NCI-H128 (cell line): ENCODE data around the gene FZR1.

ENCODE experiments used
- DNase-seq: peaks from one replicate; lab custom pipeline; 2025; ENCODE audit not compliant: unreplicated experiment; lab: John Stamatoyannopoulos, UW

Gene FZR1

DNA sequence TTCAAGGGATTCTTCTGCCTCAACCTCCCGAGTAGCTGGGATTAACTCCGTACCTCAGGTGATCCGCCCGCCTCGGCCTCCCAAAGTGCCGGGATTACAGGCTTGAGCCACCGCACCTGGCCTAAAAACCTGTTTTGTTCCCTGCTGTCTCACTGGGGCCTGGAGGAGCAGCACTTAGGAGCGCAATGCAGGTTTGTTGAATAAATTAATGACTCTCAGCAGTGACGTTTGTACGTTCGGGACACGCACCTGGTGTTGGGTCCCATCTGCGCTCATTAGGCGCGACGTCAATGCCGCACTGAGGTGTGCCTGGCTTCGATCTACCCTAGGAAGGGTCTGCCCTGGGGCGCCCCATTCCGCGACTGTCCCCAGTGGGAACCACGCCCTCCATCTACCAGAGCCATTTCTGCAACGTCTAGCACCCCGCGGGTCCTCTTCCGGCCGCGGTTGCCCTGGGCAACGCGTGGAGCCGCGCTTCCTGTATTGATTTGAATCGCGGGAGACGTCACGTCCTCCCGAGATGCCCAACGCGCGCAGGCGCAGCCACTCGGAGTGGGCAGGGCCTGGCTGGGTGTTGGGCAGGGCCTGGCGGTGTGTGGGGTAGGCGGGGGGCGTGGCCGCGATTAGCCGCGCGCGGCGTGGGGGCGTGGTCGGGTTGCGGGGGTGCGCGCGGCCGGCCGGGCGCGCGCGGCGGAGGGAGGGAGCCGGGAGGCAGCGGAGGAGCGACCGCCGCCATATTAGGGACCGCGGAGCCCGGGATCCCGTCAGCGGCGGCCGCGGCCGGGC, at the start of gene FZR1:
Gene FZR1, plus strand, starts transcription at position 714 of the 786 bp plus-strand sequence. CDS start 16,679 bp downstream, outside the sequence.
- DNase-seq = peak; percentile 98

DNA sequence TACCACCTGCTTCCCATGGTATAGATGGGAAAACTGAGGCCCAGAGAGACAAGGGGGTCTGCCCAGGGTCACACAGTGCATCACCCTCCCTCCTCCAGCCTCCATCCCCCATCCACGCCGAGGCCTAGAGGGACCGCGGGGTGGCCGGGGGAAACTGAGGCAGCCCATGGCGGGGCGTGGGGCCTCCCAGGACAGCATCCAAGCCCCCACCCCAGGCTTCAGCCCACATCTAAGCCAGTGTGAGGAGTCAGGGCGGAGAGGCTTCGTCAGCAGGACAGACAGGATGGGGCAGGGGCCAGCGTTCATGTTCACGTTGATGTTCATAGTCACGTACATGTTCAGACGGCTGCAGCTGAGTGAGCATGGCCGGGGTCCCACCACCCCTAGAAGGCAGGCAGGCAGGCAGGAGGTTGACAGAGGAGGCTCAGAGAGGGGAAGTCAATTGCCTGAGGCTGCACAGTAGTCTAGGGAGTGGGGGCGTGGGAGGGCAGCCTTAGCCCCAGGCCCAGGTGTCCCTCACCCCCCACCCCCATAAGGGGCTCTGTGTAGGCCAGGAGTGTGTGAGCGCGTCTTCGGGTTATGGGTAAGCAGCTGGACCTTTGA, 49.1 kb upstream of the FZR1 start:
- no peak for DNase-seq

DNA sequence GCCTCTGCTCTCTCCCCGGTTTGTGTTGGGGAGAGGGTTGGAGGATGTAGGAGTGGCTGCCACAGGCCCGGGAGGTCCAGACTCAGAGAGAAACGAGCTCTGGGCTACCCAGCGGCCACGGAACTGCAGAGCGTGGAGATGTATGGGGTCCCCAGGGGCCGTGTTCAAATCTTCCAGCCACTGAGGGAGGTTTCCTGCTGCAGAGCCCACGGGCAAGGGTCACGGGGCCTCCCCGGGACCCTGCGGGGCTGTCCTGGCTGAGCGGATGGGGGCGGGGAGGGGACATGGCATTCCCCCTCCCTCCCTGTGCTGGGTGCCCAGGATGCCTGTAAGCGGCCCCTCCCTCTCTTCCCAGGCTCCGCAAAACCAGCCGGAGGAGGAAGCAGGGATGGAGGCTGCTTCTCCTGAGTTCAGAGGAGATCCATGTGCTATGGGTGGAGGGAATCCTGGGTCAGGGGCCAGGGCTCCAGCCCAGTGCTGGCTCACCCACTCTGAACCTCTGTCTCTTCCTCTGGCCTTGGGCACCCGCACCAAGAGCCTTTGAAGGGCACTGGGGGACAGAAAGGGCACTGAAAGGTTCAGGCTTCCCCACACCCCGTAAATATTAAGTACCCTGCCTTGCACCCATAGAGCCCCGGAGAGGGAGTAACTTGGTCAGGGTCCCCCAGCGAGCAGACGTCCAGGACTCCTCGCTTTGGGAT, 48.4 kb upstream of the FZR1 start:
- DNase-seq = no peak

DNA sequence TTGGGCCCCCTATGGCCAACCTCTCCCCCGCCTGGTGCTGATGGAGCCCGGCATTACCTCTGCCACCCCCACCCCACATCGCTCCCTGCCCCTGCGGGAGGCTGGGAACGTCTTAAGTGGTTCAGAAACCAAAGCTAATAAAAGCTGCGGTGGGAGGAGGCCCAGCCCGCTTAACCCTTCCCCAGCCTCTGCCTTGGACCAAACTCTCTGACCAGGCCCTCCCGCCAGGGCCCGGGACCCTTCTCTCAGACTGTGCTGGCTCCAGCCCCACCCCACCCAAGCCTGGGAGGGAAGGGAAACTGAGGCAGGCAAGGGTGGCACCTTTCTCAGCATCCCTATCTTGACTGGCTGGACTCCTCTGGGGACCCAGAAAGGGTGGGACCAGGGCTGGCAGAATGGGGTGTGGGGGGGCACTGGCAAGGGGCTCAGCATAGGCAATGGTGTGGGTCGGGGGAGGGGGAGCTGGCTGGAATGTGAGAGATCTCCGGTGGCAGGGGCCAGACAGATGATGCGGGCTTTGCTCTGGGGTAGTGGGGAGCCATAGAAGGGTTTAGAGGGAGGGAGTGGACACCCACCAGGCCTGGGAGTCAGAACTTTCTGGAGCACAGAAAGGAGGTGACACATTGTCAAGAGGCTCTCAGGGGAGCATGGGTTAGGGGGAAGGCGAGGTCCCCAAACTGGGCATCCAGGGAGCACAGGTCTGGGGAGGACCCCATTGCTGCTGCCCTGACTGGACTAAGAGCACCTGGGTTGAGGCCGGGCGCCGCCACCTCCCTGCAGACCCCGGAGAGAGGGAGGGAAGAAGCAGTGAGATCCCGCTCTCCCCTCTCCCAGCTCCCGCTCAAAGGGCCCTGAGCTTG, 47.7 kb upstream of the FZR1 start:
- DNase-seq = no peak

DNA sequence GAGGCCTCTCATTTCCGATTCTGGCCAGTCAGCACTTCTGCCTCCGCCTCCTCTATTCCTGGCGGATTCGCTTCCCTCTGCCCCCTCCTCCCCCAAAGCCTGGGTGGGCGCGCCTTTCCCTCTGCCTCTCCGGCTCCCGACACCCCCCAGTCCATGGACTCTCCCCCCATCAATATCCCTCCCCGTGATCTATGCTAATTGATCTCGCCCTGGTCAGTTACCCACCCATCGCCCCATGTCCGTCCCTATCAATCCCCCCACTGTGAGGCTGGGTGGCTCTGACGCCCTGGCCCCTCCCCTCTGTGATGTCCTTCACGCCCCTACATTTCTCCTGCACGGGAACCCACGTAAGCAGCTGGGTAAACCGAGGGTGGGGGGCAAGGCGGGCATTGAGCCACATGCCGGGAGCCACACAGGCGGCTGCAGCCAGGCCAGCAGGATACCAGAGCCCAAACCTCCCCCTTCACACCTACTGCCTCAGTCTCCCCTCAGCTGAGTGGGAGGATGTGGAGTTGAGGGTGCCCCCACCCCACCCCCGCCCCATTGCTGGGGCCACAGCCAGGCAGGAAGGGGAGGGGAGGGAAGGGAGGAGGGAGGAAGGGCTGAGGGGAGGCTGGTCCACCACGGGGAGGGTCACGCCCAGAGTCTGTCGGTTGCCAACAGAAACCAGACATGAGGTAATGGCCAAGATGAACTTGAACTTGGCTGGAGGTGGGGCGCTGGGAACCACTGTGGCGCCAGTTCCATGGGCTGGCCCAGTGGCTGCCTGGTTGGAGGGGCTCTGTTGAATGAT, 46.8 kb upstream of the FZR1 start:
- DNase-seq = no peak

DNA sequence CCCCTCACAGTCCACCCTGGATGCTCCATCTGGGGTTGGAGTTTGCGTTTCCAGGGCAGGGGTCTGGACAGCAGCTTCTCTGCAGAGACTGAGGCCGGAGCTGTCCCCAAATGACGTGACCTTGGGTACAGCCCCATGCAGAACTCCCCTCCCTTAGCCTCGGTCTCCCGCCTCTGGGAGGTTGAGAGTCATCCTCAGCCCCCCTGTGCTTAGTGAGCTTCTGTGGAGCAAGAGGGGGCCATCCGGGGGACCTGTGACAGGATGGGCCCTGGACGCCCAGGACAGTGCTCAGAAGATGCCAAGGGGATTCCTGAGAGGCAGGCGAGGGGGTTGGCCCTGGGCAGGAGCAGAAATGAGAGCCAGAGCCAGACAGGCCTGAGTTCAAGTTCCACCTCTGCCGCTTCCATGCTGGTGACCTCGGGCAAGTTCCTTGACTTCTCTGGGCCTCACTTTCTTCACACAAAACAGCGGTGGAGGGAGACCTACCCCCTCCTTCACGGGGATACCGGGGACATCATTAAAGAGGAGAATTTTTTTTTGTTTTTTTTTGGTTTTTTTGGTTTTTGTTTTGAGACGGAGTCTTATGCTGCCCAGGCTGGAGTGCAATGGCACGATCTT, 46.0 kb upstream of the FZR1 start:
- DNase-seq = no peak

DNA sequence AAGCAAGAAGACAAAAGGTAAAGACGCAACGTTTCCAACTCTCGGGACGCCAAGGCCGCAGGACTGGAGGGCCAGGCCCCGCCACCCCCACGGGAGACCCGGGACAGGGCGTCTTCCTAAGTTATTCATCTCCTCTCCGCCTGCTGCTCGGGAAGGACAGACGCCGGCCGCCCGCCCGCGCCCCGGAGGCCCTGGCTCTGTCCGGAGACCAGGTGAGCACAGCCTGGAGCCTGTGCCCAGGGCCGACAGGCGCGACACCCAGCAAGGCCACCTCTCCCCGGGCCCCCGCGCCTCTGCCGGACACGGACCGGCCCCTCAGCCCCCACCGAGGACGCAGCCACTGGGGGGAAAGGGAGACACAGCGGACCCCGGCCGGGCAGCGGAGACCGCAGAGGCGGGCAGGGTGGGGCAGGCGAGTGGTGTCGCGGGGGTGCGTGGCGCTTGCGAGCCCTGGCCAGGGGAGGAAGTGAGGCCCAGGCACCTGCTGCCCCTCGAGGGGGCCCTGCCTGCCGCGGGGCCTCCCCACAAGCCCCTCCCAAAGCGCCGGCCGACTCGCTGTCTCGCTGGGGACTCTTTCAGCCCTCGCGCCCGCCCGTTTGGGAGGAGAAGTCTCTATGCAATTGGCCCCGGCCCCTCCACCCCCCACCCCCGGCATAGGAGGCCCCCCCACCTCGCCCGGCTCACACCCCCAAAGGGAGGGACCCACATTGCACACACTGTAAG, 43.0 kb upstream of the FZR1 start:
- no peak for DNase-seq

DNA sequence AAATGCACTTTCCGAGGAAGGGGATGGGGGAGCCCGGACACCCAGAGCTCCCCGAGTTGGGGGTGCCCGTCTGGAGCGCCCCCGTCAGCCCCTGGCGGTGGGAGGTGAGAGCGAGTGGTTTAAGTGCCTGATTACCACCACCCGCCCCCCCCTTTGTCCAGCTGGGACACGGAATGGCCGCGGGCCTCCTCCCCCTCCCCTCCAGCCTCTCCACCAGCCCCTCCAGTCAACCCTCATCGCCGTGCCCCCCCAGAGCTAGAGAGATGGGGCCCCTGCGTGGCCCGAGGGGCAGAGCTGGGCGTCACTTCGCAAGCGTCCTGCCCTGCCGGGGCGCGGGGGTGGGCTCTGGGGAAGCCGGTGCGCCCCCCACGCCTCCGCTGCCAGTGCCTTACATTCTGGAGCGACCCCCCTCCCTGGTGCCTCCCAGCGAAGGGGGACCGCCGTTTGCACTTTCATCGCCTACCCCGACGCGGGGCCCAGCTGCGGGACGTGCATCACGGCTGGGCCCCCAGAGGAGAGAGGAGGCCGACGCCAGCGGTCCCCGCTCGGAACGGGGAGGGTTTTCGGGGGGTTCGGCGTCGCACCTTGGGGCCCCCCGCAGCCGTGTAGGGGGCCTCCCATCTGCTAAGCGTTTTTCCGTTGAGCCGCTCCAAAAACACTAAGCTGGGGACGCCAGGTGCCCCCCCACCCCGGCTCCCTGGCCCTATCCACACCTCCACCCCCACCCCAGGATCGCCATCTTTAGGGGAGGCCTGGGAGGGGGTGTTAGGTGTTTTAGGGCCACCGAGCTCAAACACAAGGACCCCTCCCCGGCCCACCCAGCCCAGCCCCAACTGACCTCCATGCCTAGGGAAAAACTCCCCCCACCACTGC, 42.2 kb upstream of the FZR1 start:
- no peak for DNase-seq

DNA sequence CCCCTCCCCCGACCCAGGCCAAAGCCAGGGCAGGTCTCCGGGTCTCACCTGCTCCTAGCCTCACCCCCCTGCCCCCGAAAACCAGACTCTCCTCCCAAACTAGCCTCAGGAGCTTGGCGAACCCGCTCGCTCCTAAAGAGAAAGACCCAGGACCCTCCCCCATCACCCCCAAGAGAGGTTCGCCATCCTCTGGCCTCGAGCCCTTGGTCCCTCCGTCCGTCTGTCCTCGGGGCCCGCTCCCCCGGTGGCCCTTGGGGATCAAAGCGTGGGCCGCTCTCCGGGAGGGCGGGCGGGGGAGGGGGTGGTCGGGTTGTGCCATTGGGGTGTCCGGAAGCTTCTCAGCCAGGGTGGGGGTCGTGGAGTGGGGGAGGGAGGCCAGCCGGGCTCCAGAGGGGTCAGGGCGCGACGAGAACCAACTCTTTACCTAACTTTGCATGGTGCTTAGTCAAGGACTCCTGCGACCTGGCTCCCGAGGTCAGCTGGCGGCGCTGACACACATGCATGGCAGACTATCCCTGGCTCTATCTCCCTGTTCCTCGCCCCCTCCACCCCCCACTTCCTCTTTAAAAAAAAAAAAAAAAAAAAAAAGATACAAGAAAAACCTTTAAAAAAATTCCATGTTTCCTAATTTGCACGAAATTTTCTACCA, 41.4 kb upstream of the FZR1 start:
- no peak for DNase-seq

DNA sequence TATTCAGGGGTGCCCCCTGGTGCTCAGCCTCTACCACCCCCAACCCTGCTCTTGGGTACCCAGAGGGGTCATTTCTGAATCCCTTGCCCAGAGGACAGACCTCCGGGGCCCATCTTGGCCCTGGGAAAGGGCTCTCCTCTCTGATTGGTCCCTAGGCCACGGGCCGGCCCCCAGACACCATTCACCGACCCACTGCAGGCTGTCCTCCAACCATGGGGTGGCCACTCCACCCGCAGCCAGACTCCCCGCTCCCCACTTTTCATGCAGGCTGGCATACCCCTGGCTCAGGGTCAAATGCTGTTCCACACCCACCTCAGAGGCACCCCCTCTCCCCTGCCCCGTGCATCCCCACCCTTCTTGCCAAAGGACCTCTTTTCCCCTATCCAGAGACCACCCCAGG, 40.6 kb upstream of the FZR1 start:
- DNase-seq = no peak

DNA sequence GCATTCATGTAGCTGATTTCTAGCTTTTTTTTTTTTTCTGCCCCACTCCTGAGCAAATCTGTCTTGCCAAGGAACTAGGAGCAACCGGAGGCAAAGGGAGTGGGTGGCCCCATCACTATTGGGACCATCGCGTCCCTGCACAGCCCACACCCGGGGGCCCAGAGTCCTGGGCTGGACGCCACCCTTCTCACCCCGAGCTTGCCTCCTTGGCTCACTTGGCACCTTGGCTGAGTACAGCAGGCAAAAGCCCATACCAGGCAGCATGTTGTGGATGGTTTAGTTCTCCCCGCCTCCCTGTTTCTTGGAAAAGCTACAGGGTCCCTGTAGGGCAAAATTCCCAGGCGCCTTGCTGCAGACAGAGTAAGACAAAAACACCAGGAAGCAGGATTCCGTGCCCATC, 39.5 kb upstream of the FZR1 start:
- no peak for DNase-seq

DNA sequence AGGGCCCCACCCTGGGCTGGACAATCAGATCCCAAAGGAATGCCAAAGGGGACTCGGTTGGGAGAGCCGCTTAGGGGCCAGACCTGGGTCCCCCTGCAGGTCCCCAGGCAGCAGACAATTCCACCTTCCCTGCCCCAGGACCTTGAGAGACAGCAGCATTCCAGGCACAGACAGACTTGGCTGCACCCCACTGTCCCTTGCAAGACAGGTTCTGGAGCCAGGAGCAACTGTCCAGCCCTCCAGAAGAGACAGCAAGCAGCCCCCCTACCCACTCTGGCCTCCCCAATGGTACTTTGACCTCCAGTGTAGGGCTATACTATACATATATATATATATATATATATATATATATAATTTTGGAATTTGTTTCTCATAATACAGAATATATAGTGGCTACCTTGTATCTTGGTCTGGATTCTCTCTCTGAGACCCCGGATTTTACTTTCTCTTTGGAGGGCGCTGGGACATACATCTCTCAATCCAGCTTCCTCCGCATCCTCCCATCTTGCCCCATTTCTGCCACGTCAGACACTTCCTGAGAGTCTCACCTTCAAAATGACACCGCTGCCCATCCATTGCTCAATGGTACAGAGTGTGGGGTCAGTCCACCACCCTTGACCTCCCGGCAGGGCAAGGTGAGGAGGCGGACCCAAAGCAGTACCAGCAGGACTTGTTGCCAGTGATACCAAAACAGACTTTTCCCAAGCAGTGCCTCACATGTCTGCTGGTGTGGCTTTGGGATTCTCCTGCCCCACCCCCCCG, 38.5 kb upstream of the FZR1 start:
- no peak for DNase-seq

DNA sequence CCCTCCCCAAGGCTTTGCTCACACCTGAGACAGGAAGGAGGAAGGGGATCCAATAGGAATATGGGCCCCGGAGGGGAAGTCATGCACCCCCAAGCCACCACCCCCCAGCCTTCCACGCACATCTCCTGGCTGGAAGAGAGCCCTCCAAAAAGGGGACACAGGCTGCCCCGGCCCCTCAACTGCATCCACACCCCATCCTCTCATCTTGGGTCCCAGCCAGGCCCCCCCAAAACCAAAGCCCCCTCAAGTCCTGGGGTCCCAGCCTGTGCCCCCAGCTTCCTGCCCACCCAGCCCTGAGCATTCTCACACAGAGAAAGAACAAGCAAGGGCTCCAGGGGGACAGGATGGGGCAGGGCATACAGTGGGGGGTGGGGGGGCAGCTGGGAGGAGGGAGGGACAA, 37.9 kb upstream of the FZR1 start:
- no peak for DNase-seq

DNA sequence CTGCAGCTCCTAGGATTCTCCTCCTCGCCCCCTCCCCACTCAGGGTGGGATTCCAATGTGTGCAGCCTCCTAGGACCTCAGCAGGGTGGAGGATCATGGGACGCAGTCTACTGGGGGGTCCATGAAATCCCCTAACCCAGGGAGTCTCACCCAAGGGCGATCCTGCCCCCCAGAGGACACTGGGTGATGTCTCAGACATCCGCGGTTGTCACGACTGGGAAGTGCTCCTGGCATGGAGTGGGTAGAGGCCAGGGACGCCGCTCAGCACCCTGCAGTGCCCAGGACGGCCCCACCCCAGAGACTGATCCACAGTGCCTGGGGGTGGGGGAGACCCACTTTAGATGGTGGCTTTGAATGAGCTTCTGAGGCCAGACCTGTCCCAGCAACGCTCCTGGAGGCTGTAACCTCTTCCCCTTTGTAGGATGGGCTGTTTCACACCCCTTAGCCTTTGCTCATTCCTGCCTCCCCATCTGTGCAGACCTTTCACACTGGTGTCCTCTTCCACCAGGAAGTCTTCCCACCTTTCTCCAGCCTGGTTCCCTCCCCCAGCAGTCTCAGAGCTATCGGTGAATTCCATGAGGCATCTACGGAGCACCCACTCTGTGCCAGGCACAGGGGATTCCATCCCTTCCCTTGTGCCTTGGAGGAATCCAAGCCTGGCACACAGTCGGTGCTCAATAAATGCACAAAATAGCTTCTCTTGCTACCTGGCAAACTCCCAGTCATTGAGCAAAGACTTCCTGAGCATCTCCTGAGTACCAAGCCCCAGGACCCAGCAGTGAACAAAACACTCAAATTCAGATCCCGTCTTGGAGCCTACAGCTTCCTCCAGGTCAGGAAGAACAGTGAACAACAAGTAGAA, 36.2 kb upstream of the FZR1 start:
- no peak for DNase-seq

DNA sequence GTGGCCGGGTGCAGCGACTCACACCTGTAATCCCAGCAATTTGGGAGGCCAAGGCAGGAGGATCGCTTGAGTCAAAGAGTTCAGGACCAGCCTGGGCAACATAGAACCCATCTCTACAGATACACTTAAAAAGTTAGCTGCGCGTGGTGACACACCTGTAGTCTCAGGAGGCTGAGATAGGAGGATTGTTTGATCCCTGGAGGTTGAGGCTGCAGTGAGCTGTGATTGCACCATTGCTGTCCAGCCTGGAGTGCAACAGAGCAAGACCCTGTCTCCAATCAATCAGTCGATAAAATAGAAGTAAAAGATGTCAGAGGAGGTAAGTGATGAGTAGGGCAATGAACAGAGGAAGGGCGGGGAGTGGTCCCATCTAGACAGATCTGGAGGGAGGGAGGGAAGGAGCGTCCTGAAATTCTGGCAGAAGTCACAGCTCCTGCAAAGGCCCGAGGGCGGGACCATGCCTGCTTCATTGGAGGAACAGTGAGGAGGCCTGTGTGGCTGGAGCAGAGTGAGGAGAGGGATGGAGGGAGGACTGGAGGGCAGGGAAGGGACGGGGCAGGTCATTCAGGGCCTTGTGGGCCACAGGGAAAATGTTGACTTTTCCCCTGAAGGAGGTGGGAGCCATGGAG, 35.5 kb upstream of the FZR1 start:
- DNase-seq = no peak
